GM12878 (cell line): ENCODE data around the gene CIAO2B. TPM values are rescaled to one million over a fixed set of nuclear protein-coding genes. Genes with fewer than 3 reads are reported as not detected.

ENCODE experiments used
- ATAC-seq: fragments of 200-7000 bp; cut with Tn5 transposase; 3 replicates; pipeline ENCODE4 v1.9.1; 2020; ENCODE audit warnings: mild to moderate bottlenecking, moderate library complexity
- BruUV-seq: library from RNA; stranded (reverse); fragments of 400-500 nt; replicated peaks from 2 replicates; lab custom pipeline; 2021; lab: Mats Ljungman, UMichigan
- CTCF ChIA-PET: fragments of 300-600 bp; sonication (Branson Sonifier 250); formaldehyde crosslinking; extraction: SDS; loops from one replicate; lab custom pipeline; 2021; ENCODE audit warnings: inconsistent platforms; lab: Yijun Ruan, JAX
- POLR2A ChIA-PET: fragments of 350-600 bp; formaldehyde crosslinking; extraction: SDS; loops from one replicate; lab custom pipeline; 2021; ENCODE audit warnings: inconsistent platforms; lab: Charles Lee
- RAD21 ChIA-PET: fragments of 300-600 bp; sonication (Branson Sonifier 250); formaldehyde crosslinking; loops from one replicate; lab custom pipeline; 2023; ENCODE audit warnings: antibody characterized with exemption; ENCODE audit not compliant: unreplicated experiment; lab: Charles Lee
- SMC1A ChIA-PET: fragments of 300-600 bp; sonication (Branson Sonifier 250); formaldehyde crosslinking; loops from one replicate; lab custom pipeline; 2023; ENCODE audit not compliant: unreplicated experiment, uncharacterized antibody; lab: Charles Lee
- DNase-seq: peaks from one replicate; pipeline ENCODE4 v3.0.0-alpha.2; 2011; ENCODE audit warnings: low read depth, low spot score
- FAIRE-seq: peaks from 3 replicates; lab custom pipeline; 2011; peaks lifted over from hg19 to GRCh38; lab: Jason Lieb, UNC
- H2AFZ ChIP-seq: 2 replicates; pipeline ENCODE4 v1.6.0; 2011; ENCODE audit warnings: low read depth, low read length, control low read depth; ENCODE audit not compliant: control insufficient read depth
- H3K27ac ChIP-seq: 2 replicates; pipeline ENCODE4 v1.5.1; 2011; ENCODE audit warnings: control low read depth; ENCODE audit not compliant: control insufficient read depth, insufficient read depth
- H3K27me3 ChIP-seq, 2 experiments: replicated peaks in 1 of 2; 2 replicates each; pipeline versions ENCODE4 v1.6.0 to v1.6.1; 2011; ENCODE audit warnings: low read length in 1 of 2; ENCODE audit not compliant: control insufficient read depth in 2 of 2, insufficient read depth in 2 of 2
- H3K36me3 ChIP-seq, 2 experiments: 2 replicates each; pipeline ENCODE4 v1.5.1; 2011; ENCODE audit warnings: low read length in 1 of 2; ENCODE audit not compliant: control insufficient read depth in 2 of 2, insufficient read depth in 2 of 2
- H3K4me1 ChIP-seq: 2 replicates; pipeline ENCODE4 v1.6.1; 2011; ENCODE audit warnings: mild to moderate bottlenecking, low read length, moderate library complexity, mixed read lengths; ENCODE audit not compliant: control insufficient read depth, insufficient read depth
- H3K4me2 ChIP-seq: 2 replicates; pipeline ENCODE4 v1.6.0; 2011; ENCODE audit warnings: control low read depth; ENCODE audit not compliant: control insufficient read depth, insufficient read depth
- H3K4me3 ChIP-seq: fragments of 200-600 bp; sonication (generic); 2 replicates; pipeline ENCODE4 v1.5.1; 2016
- H3K79me2 ChIP-seq: 2 replicates; pipeline ENCODE4 v1.6.0; 2011; ENCODE audit warnings: low read length; ENCODE audit not compliant: control insufficient read depth, insufficient read depth
- H3K9ac ChIP-seq: 2 replicates; pipeline ENCODE4 v1.8.0; 2011; ENCODE audit warnings: low read length, control low read depth, mixed read lengths; ENCODE audit not compliant: control insufficient read depth, insufficient read depth
- H3K9me3 ChIP-seq: replicated peaks from 3 replicates; pipeline ENCODE4 v1.5.1; 2011; ENCODE audit warnings: mild to moderate bottlenecking, low read length; ENCODE audit not compliant: control insufficient read depth, insufficient read depth
- H4K20me1 ChIP-seq: 2 replicates; pipeline ENCODE4 v1.6.0; 2011; ENCODE audit not compliant: control insufficient read depth, insufficient read depth
- BCL11A ChIP-seq: IDR thresholded peaks from 2 replicates; pipeline ENCODE4 v1.6.1; 2011; ENCODE audit warnings: low read depth, low read length
- BCLAF1 ChIP-seq: fragments of 450-650 bp; IDR thresholded peaks from 2 replicates; pipeline ENCODE4 v1.6.1; 2017; ENCODE audit warnings: antibody characterized with exemption, mild to moderate bottlenecking, moderate library complexity
- BRCA1 ChIP-seq: IDR thresholded peaks from 2 replicates; pipeline ENCODE4 v1.6.1; 2011; ENCODE audit warnings: low read depth, low read length, improper control_type of control experiment
- CHD4 ChIP-seq: fragments of 200-600 bp; sonication (generic); IDR thresholded peaks from 2 replicates; pipeline ENCODE4 v1.6.1; 2016; ENCODE audit warnings: mild to moderate bottlenecking
- ETV6 ChIP-seq, 2 experiments: fragments of 450-650 bp in 1 of 2; IDR thresholded peaks in 1 of 2; conservative IDR thresholded peaks in 1 of 2; 2 replicates each; pipeline ENCODE4 v1.6.1; 2014; ENCODE audit warnings: antibody characterized with exemption in 1 of 2, borderline replicate concordance in 1 of 2, low read depth in 1 of 2, mild to moderate bottlenecking in 1 of 2, moderate library complexity in 1 of 2
- FOXK2 ChIP-seq: fragments of 450-650 bp; IDR thresholded peaks from 2 replicates; pipeline ENCODE4 v1.6.1; 2017; ENCODE audit warnings: mild to moderate bottlenecking, moderate library complexity
- FOXM1 ChIP-seq: IDR thresholded peaks from 2 replicates; pipeline ENCODE4 v1.6.1; 2012; ENCODE audit warnings: low read depth, mild to moderate bottlenecking, inconsistent platforms, low read length, moderate library complexity
- MTA2 ChIP-seq: fragments of 450-650 bp; IDR thresholded peaks from 2 replicates; pipeline ENCODE4 v1.6.1; 2016; ENCODE audit warnings: low read depth, mild to moderate bottlenecking, moderate library complexity
- RAD51 ChIP-seq: fragments of 450-650 bp; IDR thresholded peaks from 2 replicates; pipeline ENCODE4 v1.6.1; 2016; ENCODE audit warnings: moderate library complexity, mild to moderate bottlenecking, inconsistent platforms
- RB1 ChIP-seq: fragments of 450-650 bp; formaldehyde crosslinking; IDR thresholded peaks from 2 replicates; pipeline ENCODE4 v1.6.1; 2017; ENCODE audit warnings: mild to moderate bottlenecking, borderline replicate concordance
- SIX5 ChIP-seq: IDR thresholded peaks from 2 replicates; pipeline ENCODE4 v1.6.1; 2011; ENCODE audit warnings: mild to moderate bottlenecking, low read depth, low read length, moderate library complexity; ENCODE audit not compliant: severe bottlenecking
- TAF1 ChIP-seq: IDR thresholded peaks from 2 replicates; pipeline ENCODE4 v1.6.1; 2011; ENCODE audit warnings: mild to moderate bottlenecking, low read depth, low read length, borderline replicate concordance
- TBL1XR1 ChIP-seq: IDR thresholded peaks from 2 replicates; pipeline ENCODE4 v1.6.1; 2012; ENCODE audit warnings: low read depth, low read length, improper control_type of control experiment
- ZBED1 ChIP-seq: IDR thresholded peaks from 2 replicates; pipeline ENCODE4 v1.6.1; 2016; ENCODE audit warnings: borderline replicate concordance
- ZNF207 ChIP-seq: fragments of 450-650 bp; IDR thresholded peaks from 2 replicates; pipeline ENCODE4 v1.6.1; 2014; ENCODE audit warnings: antibody characterized with exemption, mild to moderate bottlenecking, borderline replicate concordance
- WGBS: methylation state at CpG from one replicate; pipeline ENCODE4 v1.1.6; 2016; ENCODE audit warnings: low lambda C conversion rate; ENCODE audit not compliant: insufficient replicate concordance, insufficient coverage; ENCODE audit errors: missing lambda C conversion rate; 5-methylcytosine and 5-hydroxymethylcytosine counted together
- in situ Hi-C: fragments of 300-500 bp; cut with MboI; formaldehyde crosslinking; loops from 9 replicates; pipeline ENCODE4 v1.14.3; 2018; ENCODE audit warnings: mixed read lengths
- intact Hi-C: fragments of 100-400 bp; cut with micrococcal nuclease; formaldehyde crosslinking; loops from one replicate; pipeline ENCODE4 v1.14.2; 2022; ENCODE audit not compliant: unreplicated experiment
- polyA plus RNA-seq, 11 experiments: library from polyadenylated mRNA; depleted of rRNA in 4 of 11; unstranded in 6 of 11; stranded (reverse) in 5 of 11; fragments of >200 nt; fragmentation: Nextera tagmentation in 4 of 11; fragmentation: Illumina TruSeq in 1 of 11; extraction: Ambion mirVana in 4 of 11; extraction: Trizol in 1 of 11; gene quantifications; 1 replicate in 1 of 11; 2 replicates in 10 of 11; pipeline versions ENCODE4 v1.2.1 to v1.2.3, GENCODE V29; 2011 to 2016; ENCODE audit warnings: inconsistent platforms in 2 of 11, missing spikeins in 2 of 11, low read depth in 1 of 11
- total RNA-seq, 4 experiments: library from RNA; depleted of rRNA in 3 of 4; stranded (reverse); fragments of >200 nt in 3 of 4; fragmentation: Illumina TruSeq in 1 of 4; extraction: Trizol in 1 of 4; gene quantifications; 2 replicates each; pipeline versions ENCODE4 v1.2.1 to v1.2.3, GENCODE V29; 2013 to 2021

Gene CIAO2B
- total and polyA plus RNA-seq, 10 of the 15 experiments (the other 5 are each of a cell fraction or from before 2014, with no cell fraction given), result 76.4 to 241 (median 138) TPM

GRCh38 chr16:66898933-66899309 lies 35.3 kb downstream of the CIAO2B start:
- H3K4me3 ChIP-seq, result no peak overlapping the region
- ChIA-PET POLR2A (no interaction called here), CTCF (interaction anchor here (1.1 to 9.7 kb wide), 3 partner anchors 10 to 27 kb away, joined by 3 to 77 read pairs (median 4); partner anchors contain the start of gene RRAD), SMC1A (interaction anchor here (0.7 kb wide), 1 partner anchor 8 kb away, joined by 3 read pairs; no protein-coding TSS in a partner anchor), RAD21 (no interaction called here)
- H3K79me2 ChIP-seq, result no peaks in the 10 kb centered on the region
- no TSS peak for BruUV-seq
- 38% methylated on average over 2 of the region's 2 CpGs for whole genome bisulfite sequencing
- no peaks in the 10 kb centered on the region for H4K20me1 ChIP-seq
- no peaks in the 10 kb centered on the region for H3K36me3 ChIP-seq
- ATAC-seq (no peak), DNase-seq (no peak), FAIRE-seq (no peak)
- no peak overlapping the region for H3K9ac ChIP-seq
- no peaks in the 10 kb centered on the region for H3K4me1 ChIP-seq
- in situ Hi-C loops (no loop called here), intact Hi-C loops (no loop called here)
- no peak for TF ChIP-seq MTA2
- TF ChIP-seq ETV6 (conservative IDR thresholded peaks at IDR 0.05 in 1 of 2, IDR thresholded peaks at IDR 0.05 in 1 of 2; ENCODE audit: borderline replicate concordance in 1 of 2, low read depth in 1 of 2), result no peak
- no peak for TF ChIP-seq RAD51
- TF ChIP-seq FOXK2, result no peak
- no peak for TF ChIP-seq ZBED1
- TF ChIP-seq TAF1, result no peak
- no peak for TF ChIP-seq BCL11A
- no peak for TF ChIP-seq TBL1XR1
- no peak for TF ChIP-seq CHD4
- TF ChIP-seq ZNF207, result no peak
- TF ChIP-seq BCLAF1, result no peak
- no peak for TF ChIP-seq BRCA1
- TF ChIP-seq FOXM1, result no peak
- TF ChIP-seq RB1, result no peak
- TF ChIP-seq SIX5, result no peak
- no peaks in the 10 kb centered on the region for H3K27me3 ChIP-seq
- H3K4me2 ChIP-seq, result no peak overlapping the region
- H2AFZ ChIP-seq, result no peak overlapping the region
- no peaks in the 10 kb centered on the region for H3K9me3 ChIP-seq
- H3K27ac ChIP-seq, result no peak overlapping the region
